NCI-H1092 (cell line): ENCODE measurements around the gene RNF128.
"Not testable (repeated sequence)": the region's sequence is repeated elsewhere in the genome, so short reads cannot be mapped to it uniquely, and the experiment has no call there.

ENCODE experiments used
- DNase-seq: peaks from one replicate; lab custom pipeline; 2025; lab: John Stamatoyannopoulos, UW

RNF128 gene

DNA sequence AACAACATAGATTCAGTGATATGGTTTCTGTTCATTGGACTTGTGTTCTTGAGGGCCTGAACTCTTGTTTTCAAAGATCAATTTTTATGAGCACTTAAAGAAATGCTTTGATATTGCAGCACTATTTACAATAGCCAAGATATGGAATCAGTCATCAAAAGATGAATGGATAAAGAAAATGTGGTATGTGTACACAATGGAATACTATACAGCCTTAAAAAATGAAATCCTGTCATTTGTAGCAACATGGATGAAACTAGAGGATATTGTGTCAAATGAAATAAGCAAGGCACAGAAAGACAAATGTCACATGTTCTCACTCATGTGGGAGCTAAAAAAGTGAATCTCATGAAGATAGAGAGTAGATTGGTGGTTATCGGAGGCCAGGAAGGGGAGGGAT lies 21.9 kb downstream of the RNF128 start:
- DNase-seq: no peak

DNA sequence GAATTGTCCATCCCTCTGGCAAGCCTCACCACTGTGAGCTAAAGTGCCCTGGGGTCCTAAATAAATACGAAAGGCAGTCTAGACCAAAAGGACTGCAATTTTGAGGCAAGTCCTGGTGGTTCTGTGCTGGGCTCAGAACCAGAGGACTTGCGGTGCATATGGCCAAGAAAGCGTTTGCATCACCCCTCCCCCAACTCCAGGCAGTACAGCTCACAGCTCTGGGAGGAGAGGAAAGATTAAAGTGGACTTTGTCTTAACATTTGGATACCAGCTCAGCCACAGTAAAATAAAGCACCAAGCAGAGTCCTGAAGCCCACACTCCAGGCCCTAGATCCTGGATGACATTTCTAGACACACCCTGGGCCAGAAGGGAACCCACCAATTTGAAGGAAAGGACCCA lies 24.9 kb downstream of the RNF128 start:
- no peak for DNase-seq

GRCh38 chrX:106752101-106752678 lies 25.7 kb downstream of the RNF128 start:
- no peak for DNase-seq

- DNase-seq: not testable (repeated sequence)
Observed at GRCh38 chrX:106769288-106769687, 42.8 kb downstream of the RNF128 start.

- DNase-seq: no peak
Observed at GRCh38 chrX:106774981-106775380, 48.5 kb downstream of the RNF128 start.

DNA sequence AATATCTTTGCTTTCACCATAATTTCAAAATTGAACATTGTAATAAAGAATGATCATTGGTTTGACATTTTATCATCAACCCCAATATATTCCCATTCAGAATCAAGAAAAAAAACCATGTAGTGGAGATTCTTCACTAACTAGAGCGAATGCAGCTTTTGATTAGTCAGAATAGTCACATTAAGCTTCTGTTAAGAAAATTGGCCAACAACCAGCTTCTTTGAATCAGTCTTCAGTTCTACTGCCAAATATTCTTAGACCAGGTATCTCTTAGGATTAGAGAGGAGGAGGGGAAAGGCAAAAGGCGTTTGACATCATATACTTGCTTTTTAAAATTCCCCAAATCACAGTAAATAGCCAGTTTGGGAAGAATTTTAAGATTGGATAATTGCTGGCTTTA lies 53.8 kb downstream of the RNF128 start:
- DNase-seq: no peak

GRCh38 chrX:106780664-106781377 lies 54.3 kb downstream of the RNF128 start:
- DNase-seq: no peak

DNA sequence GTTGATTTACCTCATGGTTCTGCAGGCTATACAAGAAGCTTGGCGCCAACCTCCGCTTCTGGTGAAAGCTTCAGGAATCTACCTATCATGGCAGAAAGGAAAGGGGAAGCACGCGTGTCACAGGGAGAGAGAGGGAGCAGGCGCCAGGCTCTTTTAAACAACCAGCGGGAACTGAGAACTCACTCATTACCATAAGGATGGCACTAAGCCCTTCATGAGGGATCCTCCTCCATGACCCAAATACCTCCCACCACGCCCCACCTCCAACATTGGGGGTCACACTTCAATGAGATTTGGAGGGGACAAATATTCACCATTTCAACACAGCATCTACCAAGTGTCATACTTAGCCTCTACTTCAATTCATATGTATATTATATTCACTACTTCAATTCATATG lies 57.2 kb downstream of the RNF128 start:
- DNase-seq: no peak

GRCh38 chrX:106791495-106791894 lies 65.0 kb downstream of the RNF128 start:
- no peak for DNase-seq

- no peak for DNase-seq
Observed at GRCh38 chrX:106802063-106802387, 75.5 kb downstream of the RNF128 start.

GRCh38 chrX:106802388-106803275 lies 76.1 kb downstream of the RNF128 start, which contains the start of gene TBC1D8B:
Gene TBC1D8B (plus strand): TSS chrX:106802673. CDS start chrX:106802854, 181 bp downstream.
- peak; percentile 8 for DNase-seq

DNA sequence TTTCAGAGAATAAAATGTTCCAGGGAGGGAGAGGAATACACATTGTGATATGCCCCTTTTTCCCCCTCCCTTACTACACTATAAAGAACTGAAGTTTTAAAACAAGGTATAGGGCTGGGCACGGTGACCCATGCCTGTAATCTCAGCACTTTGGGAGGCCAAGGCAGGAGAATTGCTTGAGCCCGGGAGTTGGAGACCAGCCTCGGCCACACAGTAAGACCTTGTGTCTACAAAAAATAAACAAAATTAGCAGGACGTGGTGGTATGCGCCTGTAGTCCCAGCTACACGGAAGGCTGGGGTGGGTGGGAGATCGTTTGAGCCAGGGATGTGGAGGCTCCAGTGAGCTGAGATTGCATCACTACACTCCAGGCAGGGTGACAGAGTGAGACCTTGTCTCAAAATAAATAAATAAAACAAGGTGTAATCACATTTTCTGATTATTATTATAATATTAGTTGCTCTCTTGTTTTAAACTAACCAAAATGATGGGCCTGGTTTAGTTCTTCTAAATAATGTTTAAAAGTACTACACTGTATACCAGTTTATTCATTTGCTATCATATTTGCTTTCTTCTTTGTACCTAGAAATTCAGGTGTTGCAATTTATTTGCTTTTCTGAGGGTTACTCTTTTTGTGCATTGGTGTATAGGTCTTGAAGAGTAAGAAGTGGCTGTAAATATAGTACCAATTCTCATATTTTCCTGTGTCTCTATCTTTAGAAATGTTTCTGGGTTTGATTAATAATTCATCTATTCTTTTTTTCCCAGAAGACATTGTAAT lies 84.8 kb downstream of the RNF128 start:
- DNase-seq: no peak

DNA sequence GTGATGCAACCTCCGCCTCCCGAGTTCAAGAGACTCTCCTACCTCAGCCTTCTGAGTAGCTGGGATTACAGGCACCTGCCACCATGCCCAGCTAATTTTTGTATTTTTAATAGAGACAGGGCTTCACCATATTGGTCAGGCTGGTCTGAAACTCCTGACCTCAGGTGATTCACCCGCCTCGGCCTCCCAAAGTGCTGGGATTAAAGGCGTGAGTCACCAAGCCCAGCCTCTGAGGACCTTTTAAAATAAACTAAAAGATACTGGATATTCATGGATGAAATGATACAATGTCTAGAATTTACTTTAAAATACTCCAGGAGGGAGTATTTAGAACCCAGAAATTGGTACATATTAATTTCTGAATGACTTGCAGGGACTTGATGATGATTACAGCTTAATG lies 86.4 kb downstream of the RNF128 start:
- not testable (repeated sequence) for DNase-seq

GRCh38 chrX:106814093-106814492 lies 87.6 kb downstream of the RNF128 start:
- not testable (repeated sequence) for DNase-seq
